GM12878 (cell line): ENCODE measurements around the gene VTCN1. TPM values are rescaled to one million over a fixed set of nuclear protein-coding genes. Genes with fewer than 3 reads are reported as not detected.

Source experiments
- ATAC-seq: fragments of 200-7000 bp; cut with Tn5 transposase; 3 replicates; pipeline ENCODE4 v1.9.1; 2020; ENCODE audit warnings: mild to moderate bottlenecking, moderate library complexity
- BruUV-seq: library from RNA; stranded (reverse); fragments of 400-500 nt; replicated peaks from 2 replicates; lab custom pipeline; 2021; lab: Mats Ljungman, UMichigan
- CTCF ChIA-PET: fragments of 300-600 bp; sonication (Branson Sonifier 250); formaldehyde crosslinking; extraction: SDS; loops from one replicate; lab custom pipeline; 2021; ENCODE audit warnings: inconsistent platforms; lab: Yijun Ruan, JAX
- POLR2A ChIA-PET: fragments of 350-600 bp; formaldehyde crosslinking; extraction: SDS; loops from one replicate; lab custom pipeline; 2021; ENCODE audit warnings: inconsistent platforms; lab: Charles Lee
- RAD21 ChIA-PET: fragments of 300-600 bp; sonication (Branson Sonifier 250); formaldehyde crosslinking; loops from one replicate; lab custom pipeline; 2023; ENCODE audit warnings: antibody characterized with exemption; ENCODE audit not compliant: unreplicated experiment; lab: Charles Lee
- SMC1A ChIA-PET: fragments of 300-600 bp; sonication (Branson Sonifier 250); formaldehyde crosslinking; loops from one replicate; lab custom pipeline; 2023; ENCODE audit not compliant: unreplicated experiment, uncharacterized antibody; lab: Charles Lee
- DNase-seq: peaks from one replicate; pipeline ENCODE4 v3.0.0-alpha.2; 2011; ENCODE audit warnings: low read depth, low spot score
- FAIRE-seq: peaks from 3 replicates; lab custom pipeline; 2011; peaks lifted over from hg19 to GRCh38; lab: Jason Lieb, UNC
- H2AFZ ChIP-seq: 2 replicates; pipeline ENCODE4 v1.6.0; 2011; ENCODE audit warnings: low read depth, low read length, control low read depth; ENCODE audit not compliant: control insufficient read depth
- H3K27ac ChIP-seq: 2 replicates; pipeline ENCODE4 v1.5.1; 2011; ENCODE audit warnings: control low read depth; ENCODE audit not compliant: control insufficient read depth, insufficient read depth
- H3K27me3 ChIP-seq, 2 experiments: replicated peaks in 1 of 2; 2 replicates each; pipeline versions ENCODE4 v1.6.0 to v1.6.1; 2011; ENCODE audit warnings: low read length in 1 of 2; ENCODE audit not compliant: control insufficient read depth in 2 of 2, insufficient read depth in 2 of 2
- H3K36me3 ChIP-seq, 2 experiments: 2 replicates each; pipeline ENCODE4 v1.5.1; 2011; ENCODE audit warnings: low read length in 1 of 2; ENCODE audit not compliant: control insufficient read depth in 2 of 2, insufficient read depth in 2 of 2
- H3K4me1 ChIP-seq: 2 replicates; pipeline ENCODE4 v1.6.1; 2011; ENCODE audit warnings: mild to moderate bottlenecking, low read length, moderate library complexity, mixed read lengths; ENCODE audit not compliant: control insufficient read depth, insufficient read depth
- H3K4me2 ChIP-seq: 2 replicates; pipeline ENCODE4 v1.6.0; 2011; ENCODE audit warnings: control low read depth; ENCODE audit not compliant: control insufficient read depth, insufficient read depth
- H3K4me3 ChIP-seq: fragments of 200-600 bp; sonication (generic); 2 replicates; pipeline ENCODE4 v1.5.1; 2016
- H3K79me2 ChIP-seq: 2 replicates; pipeline ENCODE4 v1.6.0; 2011; ENCODE audit warnings: low read length; ENCODE audit not compliant: control insufficient read depth, insufficient read depth
- H3K9ac ChIP-seq: 2 replicates; pipeline ENCODE4 v1.8.0; 2011; ENCODE audit warnings: low read length, control low read depth, mixed read lengths; ENCODE audit not compliant: control insufficient read depth, insufficient read depth
- H3K9me3 ChIP-seq: replicated peaks from 3 replicates; pipeline ENCODE4 v1.5.1; 2011; ENCODE audit warnings: mild to moderate bottlenecking, low read length; ENCODE audit not compliant: control insufficient read depth, insufficient read depth
- H4K20me1 ChIP-seq: 2 replicates; pipeline ENCODE4 v1.6.0; 2011; ENCODE audit not compliant: control insufficient read depth, insufficient read depth
- BCL3 ChIP-seq: IDR thresholded peaks from 2 replicates; pipeline ENCODE4 v1.6.1; 2011; ENCODE audit warnings: borderline replicate concordance, low read depth, mild to moderate bottlenecking, moderate library complexity, low read length; ENCODE audit not compliant: insufficient read depth, poor library complexity, severe bottlenecking
- CBFB ChIP-seq: IDR thresholded peaks from 2 replicates; pipeline ENCODE4 v1.6.1; 2016; ENCODE audit warnings: antibody characterized with exemption, low read depth
- CHD1 ChIP-seq: IDR thresholded peaks from 2 replicates; pipeline ENCODE4 v1.6.1; 2012; ENCODE audit warnings: low read depth, low read length, improper control_type of control experiment
- E4F1 ChIP-seq: fragments of 450-650 bp; IDR thresholded peaks from 2 replicates; pipeline ENCODE4 v1.6.1; 2018; ENCODE audit warnings: borderline replicate concordance, mild to moderate bottlenecking; ENCODE audit not compliant: partially characterized antibody
- ETV6 ChIP-seq, 2 experiments: fragments of 450-650 bp in 1 of 2; IDR thresholded peaks in 1 of 2; conservative IDR thresholded peaks in 1 of 2; 2 replicates each; pipeline ENCODE4 v1.6.1; 2014; ENCODE audit warnings: antibody characterized with exemption in 1 of 2, borderline replicate concordance in 1 of 2, low read depth in 1 of 2, mild to moderate bottlenecking in 1 of 2, moderate library complexity in 1 of 2
- HDAC2 ChIP-seq: fragments of 200-600 bp; sonication (generic); IDR thresholded peaks from 2 replicates; pipeline ENCODE4 v1.6.1; 2017
- LARP7 ChIP-seq: fragments of 450-650 bp; IDR thresholded peaks from 2 replicates; pipeline ENCODE4 v1.6.1; 2017; ENCODE audit warnings: mild to moderate bottlenecking
- MAX ChIP-seq: IDR thresholded peaks from 2 replicates; pipeline ENCODE4 v1.6.1; 2012; ENCODE audit warnings: low read depth, low read length, improper control_type of control experiment
- MEF2A ChIP-seq: IDR thresholded peaks from 2 replicates; pipeline ENCODE4 v1.6.1; 2011; ENCODE audit warnings: low read depth, mild to moderate bottlenecking, low read length, moderate library complexity; ENCODE audit not compliant: insufficient read depth
- NR2C2 ChIP-seq: IDR thresholded peaks from 2 replicates; pipeline ENCODE4 v1.6.1; 2011; ENCODE audit warnings: borderline replicate concordance, low read depth; ENCODE audit not compliant: control insufficient read depth, insufficient read length
- PKNOX1 ChIP-seq: fragments of 450-650 bp; IDR thresholded peaks from 2 replicates; pipeline ENCODE4 v1.6.1; 2016; ENCODE audit warnings: mild to moderate bottlenecking
- SIN3A ChIP-seq: IDR thresholded peaks from 2 replicates; pipeline ENCODE4 v1.6.1; 2012; ENCODE audit warnings: low read depth, low read length, improper control_type of control experiment
- SMARCA5 ChIP-seq: fragments of 450-650 bp; IDR thresholded peaks from 2 replicates; pipeline ENCODE4 v1.6.1; 2017; ENCODE audit warnings: mild to moderate bottlenecking
- STAT1 ChIP-seq: fragments of 450-650 bp; conservative IDR thresholded peaks from 2 replicates; pipeline ENCODE4 v1.6.1; 2014; ENCODE audit warnings: antibody characterized with exemption, mild to moderate bottlenecking
- WRNIP1 ChIP-seq: IDR thresholded peaks from 2 replicates; pipeline ENCODE4 v1.6.1; 2011; ENCODE audit warnings: low read depth, low read length, improper control_type of control experiment, borderline replicate concordance
- YBX1 ChIP-seq: fragments of 450-650 bp; IDR thresholded peaks from 2 replicates; pipeline ENCODE4 v1.6.1; 2016; ENCODE audit warnings: antibody characterized with exemption
- ZBTB33 ChIP-seq: fragments of 450-650 bp; IDR thresholded peaks from 2 replicates; pipeline ENCODE4 v1.6.1; 2017; ENCODE audit warnings: mild to moderate bottlenecking
- in situ Hi-C: fragments of 300-500 bp; cut with MboI; formaldehyde crosslinking; loops from 9 replicates; pipeline ENCODE4 v1.14.3; 2018; ENCODE audit warnings: mixed read lengths
- intact Hi-C: fragments of 100-400 bp; cut with micrococcal nuclease; formaldehyde crosslinking; loops from one replicate; pipeline ENCODE4 v1.14.2; 2022; ENCODE audit not compliant: unreplicated experiment
- polyA plus RNA-seq, 11 experiments: library from polyadenylated mRNA; depleted of rRNA in 4 of 11; unstranded in 6 of 11; stranded (reverse) in 5 of 11; fragments of >200 nt; fragmentation: Nextera tagmentation in 4 of 11; fragmentation: Illumina TruSeq in 1 of 11; extraction: Ambion mirVana in 4 of 11; extraction: Trizol in 1 of 11; gene quantifications; 1 replicate in 1 of 11; 2 replicates in 10 of 11; pipeline versions ENCODE4 v1.2.1 to v1.2.3, GENCODE V29; 2011 to 2016; ENCODE audit warnings: inconsistent platforms in 2 of 11, missing spikeins in 2 of 11, low read depth in 1 of 11
- total RNA-seq, 4 experiments: library from RNA; depleted of rRNA in 3 of 4; stranded (reverse); fragments of >200 nt in 3 of 4; fragmentation: Illumina TruSeq in 1 of 4; extraction: Trizol in 1 of 4; gene quantifications; 2 replicates each; pipeline versions ENCODE4 v1.2.1 to v1.2.3, GENCODE V29; 2013 to 2021

The VTCN1 gene
- total and polyA plus RNA-seq, 10 of the 15 experiments (the other 5 are each of a cell fraction or from before 2014, with no cell fraction given): not detected

DNA sequence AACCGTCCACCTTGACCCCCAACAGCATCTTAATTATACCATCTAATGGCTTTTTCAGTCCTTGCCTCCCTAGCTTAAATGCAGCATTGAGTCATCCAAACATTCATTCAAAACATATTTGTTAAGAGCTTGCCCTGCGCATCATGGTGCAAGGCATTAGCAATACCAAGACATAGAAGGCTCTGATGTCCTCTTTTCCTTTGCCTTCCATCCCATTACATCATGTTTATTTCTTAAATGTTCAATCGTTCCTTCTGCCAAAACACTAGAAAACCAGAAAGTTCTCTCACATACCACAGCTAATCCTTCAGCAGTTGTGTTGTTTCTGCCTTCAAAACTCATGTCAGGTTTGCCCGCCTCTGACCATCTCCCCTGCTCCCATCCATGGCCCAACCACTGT, 29.8 kb upstream of the VTCN1 start (continued):
- TF ChIP-seq SMARCA5: no peak
- no peak for TF ChIP-seq YBX1
- no peak for TF ChIP-seq ZBTB33

- intact Hi-C loops (no loop called here), in situ Hi-C loops (no loop called here)
- ATAC-seq (no peak), DNase-seq (no peak), FAIRE-seq (no peak)
- no peaks in the 10 kb centered on the region for H4K20me1 ChIP-seq
- H3K4me3 ChIP-seq: no peak overlapping the region
- CTCF ChIA-PET: no interaction called here
- no peaks in the 10 kb centered on the region for H3K9me3 ChIP-seq
- H3K4me2 ChIP-seq: no peak overlapping the region
- POLR2A ChIA-PET: no interaction called here
- H3K36me3 ChIP-seq: no peaks in the 10 kb centered on the region; a peak in 1 of 4 replicates
- BruUV-seq: no TSS peak
- H2AFZ ChIP-seq: no peak overlapping the region
- H3K27me3 ChIP-seq: no peaks in the 10 kb centered on the region; a peak in 1 of 4 replicates
- RAD21 ChIA-PET: no interaction called here
- H3K9ac ChIP-seq: no peak overlapping the region
- H3K4me1 ChIP-seq: no peaks in the 10 kb centered on the region
- no peak overlapping the region for H3K27ac ChIP-seq
- no peaks in the 10 kb centered on the region for H3K79me2 ChIP-seq
- SMC1A ChIA-PET: no interaction called here
- TF ChIP-seq ETV6 (conservative IDR thresholded peaks at IDR 0.05 in 1 of 2, IDR thresholded peaks at IDR 0.05 in 1 of 2; ENCODE audit: borderline replicate concordance in 1 of 2, low read depth in 1 of 2) (no peak), E4F1 (no peak), CHD1 (no peak), SMARCA5 (no peak), HDAC2 (no peak), MAX (no peak), LARP7 (no peak), BCL3 (no peak), CBFB (no peak), PKNOX1 (no peak), STAT1 (no peak), SIN3A (no peak), NR2C2 (no peak), WRNIP1 (no peak), MEF2A (no peak)
Measured at GRCh38 chr1:117239467-117239866, 28.7 kb upstream of the VTCN1 start.
